Gastroesophageal sphincter (tissue), 3 donors: Measurements from ENCODE around the gene INPP5A.

Source experiments
- EP300 ChIP-seq: sonication (generic); formaldehyde crosslinking; IDR thresholded peaks from one replicate; pipeline ENCODE4 v1.6.1; 2017; ENCODE audit warnings: antibody characterized with exemption, mild to moderate bottlenecking
- POLR2AphosphoS5 ChIP-seq: sonication (generic); formaldehyde crosslinking; IDR thresholded peaks from one replicate; pipeline ENCODE4 v1.6.1; 2017; ENCODE audit warnings: antibody characterized with exemption
- TF ChIP-seq, protein P1 (sequence below), 4 experiments: fragments of 200-600 bp in 2 of 4; fragments of 450-650 bp in 2 of 4; sonication (generic) in 1 of 4; IDR thresholded peaks; one replicate each; pipeline ENCODE4 v1.5.1; 2017 to 2019; ENCODE audit warnings: antibody characterized with exemption in 4 of 4, mild to moderate bottlenecking in 2 of 4, moderate library complexity in 2 of 4

DNA sequence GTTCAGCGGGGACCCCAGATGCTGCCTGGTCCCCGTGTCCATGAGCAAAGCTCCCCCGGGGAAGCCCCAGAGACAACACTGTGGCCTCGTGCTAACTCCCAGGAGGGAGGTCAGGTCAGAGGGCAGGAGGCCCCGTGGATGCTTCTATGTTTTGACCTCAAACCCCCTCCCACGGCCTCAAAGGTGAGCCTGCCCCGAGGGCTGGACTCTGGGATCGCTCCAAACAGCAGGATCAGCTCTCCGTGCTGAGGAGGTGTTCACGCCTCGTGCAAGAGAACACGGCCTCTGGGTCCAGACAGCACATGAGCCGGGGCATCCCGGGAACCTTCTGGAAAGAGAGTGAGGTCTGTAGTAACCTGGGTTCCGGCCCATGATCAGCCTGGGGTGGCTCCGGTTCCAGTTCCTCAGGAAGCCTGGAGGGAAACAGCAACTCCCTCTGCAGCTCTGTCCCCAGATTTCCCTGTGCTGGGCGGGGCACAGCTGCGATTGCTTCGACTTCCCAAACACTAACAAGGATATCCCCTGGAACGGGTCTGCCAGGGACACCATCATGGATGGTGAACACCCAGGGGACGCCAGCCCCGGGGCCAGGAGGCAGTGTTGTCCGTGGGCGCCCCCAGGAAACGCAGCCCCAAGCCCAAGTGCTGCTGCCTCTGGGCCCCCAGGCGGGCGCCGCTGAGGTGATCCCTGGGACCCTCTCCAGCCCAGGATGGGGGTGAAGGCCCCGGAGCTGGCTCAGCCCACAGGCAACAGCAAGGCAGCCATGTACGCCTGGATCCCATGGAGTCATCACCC is 18.0 kb upstream of the INPP5A start:
- TF ChIP-seq, protein P1, sequence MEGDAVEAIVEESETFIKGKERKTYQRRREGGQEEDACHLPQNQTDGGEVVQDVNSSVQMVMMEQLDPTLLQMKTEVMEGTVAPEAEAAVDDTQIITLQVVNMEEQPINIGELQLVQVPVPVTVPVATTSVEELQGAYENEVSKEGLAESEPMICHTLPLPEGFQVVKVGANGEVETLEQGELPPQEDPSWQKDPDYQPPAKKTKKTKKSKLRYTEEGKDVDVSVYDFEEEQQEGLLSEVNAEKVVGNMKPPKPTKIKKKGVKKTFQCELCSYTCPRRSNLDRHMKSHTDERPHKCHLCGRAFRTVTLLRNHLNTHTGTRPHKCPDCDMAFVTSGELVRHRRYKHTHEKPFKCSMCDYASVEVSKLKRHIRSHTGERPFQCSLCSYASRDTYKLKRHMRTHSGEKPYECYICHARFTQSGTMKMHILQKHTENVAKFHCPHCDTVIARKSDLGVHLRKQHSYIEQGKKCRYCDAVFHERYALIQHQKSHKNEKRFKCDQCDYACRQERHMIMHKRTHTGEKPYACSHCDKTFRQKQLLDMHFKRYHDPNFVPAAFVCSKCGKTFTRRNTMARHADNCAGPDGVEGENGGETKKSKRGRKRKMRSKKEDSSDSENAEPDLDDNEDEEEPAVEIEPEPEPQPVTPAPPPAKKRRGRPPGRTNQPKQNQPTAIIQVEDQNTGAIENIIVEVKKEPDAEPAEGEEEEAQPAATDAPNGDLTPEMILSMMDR (IDR thresholded peaks at IDR 0.05), result no peak
- no peak for TF ChIP-seq EP300
- TF ChIP-seq POLR2AphosphoS5, result no peak
